Mesendoderm (in vitro differentiated cells): ENCODE results near the gene WDR18.

Experiments
- DNase-seq: peaks from one replicate; pipeline ENCODE4 v3.0.0; 2013
- H2AK5ac ChIP-seq: 2 replicates; pipeline ENCODE4 v1.6.1; 2013; ENCODE audit warnings: low read length, inconsistent platforms
- H2BK120ac ChIP-seq: 2 replicates; pipeline ENCODE4 v1.6.1; 2013; ENCODE audit warnings: low read depth, mild to moderate bottlenecking, low read length, moderate library complexity, mixed read lengths
- H2BK15ac ChIP-seq: replicated peaks from 2 replicates; pipeline ENCODE4 v1.6.1; 2013; ENCODE audit warnings: low read depth, mild to moderate bottlenecking, moderate library complexity
- H2BK5ac ChIP-seq: 2 replicates; pipeline ENCODE4 v1.6.1; 2013; ENCODE audit warnings: low read length, inconsistent platforms
- H3K18ac ChIP-seq: 2 replicates; pipeline ENCODE4 v1.6.1; 2013; ENCODE audit warnings: mild to moderate bottlenecking, low read length, mixed read lengths
- H3K23ac ChIP-seq: one replicate; pipeline ENCODE4 v1.6.1; 2013; ENCODE audit warnings: low read length
- H3K27ac ChIP-seq: 2 replicates; pipeline ENCODE4 v1.5.1; 2013; ENCODE audit warnings: low read depth, mild to moderate bottlenecking, inconsistent platforms, low read length, moderate library complexity
- H3K27me3 ChIP-seq: 2 replicates; pipeline ENCODE4 v1.6.1; 2013; ENCODE audit warnings: low read length, control low read depth, mild to moderate bottlenecking, inconsistent platforms; ENCODE audit not compliant: insufficient read depth, poor library complexity
- H3K36me3 ChIP-seq: 2 replicates; pipeline ENCODE4 v1.6.1; 2013; ENCODE audit warnings: low read length, inconsistent platforms; ENCODE audit not compliant: control insufficient read depth, insufficient read depth
- H3K4ac ChIP-seq: one replicate; pipeline ENCODE4 v1.6.1; 2013; ENCODE audit warnings: low read depth, mild to moderate bottlenecking, low read length, moderate library complexity
- H3K4me1 ChIP-seq: 2 replicates; pipeline ENCODE4 v1.6.1; 2013; ENCODE audit warnings: low read depth, low read length, inconsistent platforms; ENCODE audit not compliant: control insufficient read depth
- H3K4me2 ChIP-seq: 2 replicates; pipeline ENCODE4 v1.6.1; 2013; ENCODE audit warnings: low read length
- H3K4me3 ChIP-seq: 2 replicates; pipeline ENCODE4 v1.5.1; 2013; ENCODE audit warnings: mild to moderate bottlenecking, low read length
- H3K56ac ChIP-seq: one replicate; pipeline ENCODE4 v1.6.1; 2013; ENCODE audit warnings: low read length
- H3K79me1 ChIP-seq: 2 replicates; pipeline ENCODE4 v1.6.1; 2013; ENCODE audit warnings: low read length, inconsistent platforms
- H3K79me2 ChIP-seq: 2 replicates; pipeline ENCODE4 v1.6.1; 2013; ENCODE audit warnings: mild to moderate bottlenecking, low read length; ENCODE audit not compliant: control insufficient read depth, insufficient read depth
- H3K9ac ChIP-seq: 2 replicates; pipeline ENCODE4 v1.6.1; 2013; ENCODE audit warnings: low read length, inconsistent platforms
- H4K5ac ChIP-seq: one replicate; pipeline ENCODE4 v1.6.1; 2013; ENCODE audit warnings: low read length
- H4K8ac ChIP-seq: one replicate; pipeline ENCODE4 v1.6.1; 2013; ENCODE audit warnings: low read depth, mild to moderate bottlenecking, control low read depth, low read length, moderate library complexity
- WGBS: extraction: QIAGEN DNeasy Blood & Tissue Kit; methylation state at CpG from one replicate; pipeline ENCODE4 v1.1.7; 2013; ENCODE audit warnings: low lambda C conversion rate, missing lambda C conversion rate; ENCODE audit not compliant: insufficient coverage; ENCODE audit errors: extremely low coverage; 5-methylcytosine and 5-hydroxymethylcytosine counted together

Gene WDR18

DNA sequence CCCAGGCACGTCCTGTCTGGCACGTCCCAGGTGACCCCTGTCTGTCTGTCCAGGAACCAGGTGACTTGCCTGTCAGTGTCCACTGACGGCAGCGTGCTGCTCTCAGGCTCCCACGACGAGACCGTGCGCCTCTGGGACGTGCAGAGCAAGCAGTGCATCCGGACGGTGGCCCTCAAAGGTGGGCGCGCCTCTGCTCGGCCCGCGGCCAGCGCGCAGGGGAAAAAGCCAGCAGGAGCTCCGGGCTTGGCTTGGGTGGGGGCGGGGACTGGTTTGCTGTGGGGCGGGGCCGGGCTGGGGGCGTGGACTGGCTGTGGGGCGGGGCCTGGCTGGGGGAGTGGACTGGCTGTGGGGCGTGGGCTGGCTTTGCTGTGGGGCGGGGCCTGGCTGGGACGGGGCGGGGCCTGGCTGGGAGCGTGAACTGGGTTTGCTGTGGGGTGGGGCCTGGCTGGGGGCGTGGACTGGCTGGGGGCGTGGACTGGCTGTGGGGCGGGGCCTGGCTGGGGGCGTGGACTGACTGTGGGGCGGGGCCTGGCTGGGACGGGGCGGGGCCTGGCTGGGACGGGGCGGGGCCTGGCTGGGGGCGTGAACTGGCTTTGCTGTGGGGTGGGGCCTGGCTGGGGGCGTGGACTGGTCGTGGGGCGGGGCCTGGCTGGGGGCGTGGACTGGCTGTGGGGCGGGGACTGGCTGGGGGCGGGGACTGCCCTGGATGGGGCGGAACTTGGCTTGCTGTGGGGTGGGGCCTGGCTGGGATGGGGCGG lies 7.2 kb downstream of the WDR18 start:
- Histone ChIP-seq H3K23ac (no peak overlapping the region), H3K4me3 (no peak overlapping the region), H3K18ac (no peak overlapping the region), H4K5ac (no peak overlapping the region), H2BK5ac (no peak overlapping the region), H2BK120ac (no peak overlapping the region), H3K4me1 (no peaks in the 10 kb centered on the region), H4K8ac (no peak overlapping the region), H2BK15ac (no peak overlapping the region), H3K4ac (no peak overlapping the region), H3K36me3 (peaks cover 5% of the 10 kb centered on the region), H3K56ac (no peak overlapping the region), H2AK5ac (no peak overlapping the region), H3K4me2 (no peak overlapping the region), H3K27ac (no peak overlapping the region), H3K9ac (no peak overlapping the region), H3K27me3 (no peaks in the 10 kb centered on the region), H3K79me1 (peaks cover 1% of the 10 kb centered on the region), H3K79me2 (no peaks in the 10 kb centered on the region)
- WGBS: no CpG with 5 or more reads among the region's 47 CpGs
- DNase-seq: peak; percentile 70

DNA sequence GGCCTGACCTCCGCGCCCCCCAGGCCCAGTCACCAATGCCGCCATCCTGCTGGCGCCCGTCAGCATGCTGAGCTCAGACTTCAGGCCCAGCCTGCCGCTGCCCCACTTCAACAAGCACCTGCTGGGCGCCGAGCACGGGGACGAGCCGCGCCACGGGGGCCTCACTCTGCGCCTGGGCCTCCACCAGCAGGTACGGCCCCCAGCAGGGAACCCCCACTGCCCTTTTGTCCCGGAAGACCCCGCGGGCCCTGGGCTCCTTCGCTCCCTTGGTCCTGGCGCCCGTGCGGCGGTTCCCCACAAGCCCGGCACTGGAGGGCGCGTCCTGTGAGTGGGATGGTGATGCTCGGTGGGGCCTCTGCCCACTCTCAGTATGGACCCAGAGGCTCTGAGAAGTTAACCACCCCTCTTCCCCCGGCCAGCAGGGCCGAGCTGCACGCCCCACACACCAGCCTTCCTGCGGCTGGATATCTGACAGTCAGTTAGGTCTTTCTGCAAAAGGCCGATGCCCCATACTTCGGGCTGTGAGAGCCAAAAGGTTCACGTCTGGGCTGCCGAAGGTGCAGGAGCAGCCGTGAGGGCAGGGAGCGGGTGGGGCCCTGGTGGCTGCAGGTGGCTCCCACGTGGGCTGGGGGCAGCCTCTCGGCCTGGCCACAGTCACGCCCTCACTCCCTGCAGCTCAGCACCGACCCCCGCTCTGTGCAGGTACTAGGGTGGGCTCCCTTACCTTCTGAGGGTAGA lies 8.0 kb downstream of the WDR18 start:
- H2BK5ac ChIP-seq: no peak overlapping the region
- no peak overlapping the region for H3K4me3 ChIP-seq
- no peaks in the 10 kb centered on the region for H3K79me1 ChIP-seq
- no peaks in the 10 kb centered on the region for H3K4me1 ChIP-seq
- H3K56ac ChIP-seq: no peak overlapping the region
- H2AK5ac ChIP-seq: no peak overlapping the region
- H3K4me2 ChIP-seq: no peak overlapping the region
- H3K18ac ChIP-seq: no peak overlapping the region
- no peaks in the 10 kb centered on the region for H3K27me3 ChIP-seq
- DNase-seq: no peak
- H3K27ac ChIP-seq: no peak overlapping the region
- H2BK120ac ChIP-seq: no peak overlapping the region
- H4K5ac ChIP-seq: no peak overlapping the region
- H4K8ac ChIP-seq: no peak overlapping the region
- peaks cover 3% of the 10 kb centered on the region for H3K36me3 ChIP-seq
- no CpG with 5 or more reads among the region's 42 CpGs for WGBS
- H2BK15ac ChIP-seq: no peak overlapping the region
- H3K79me2 ChIP-seq: no peaks in the 10 kb centered on the region
- H3K23ac ChIP-seq: no peak overlapping the region
- H3K4ac ChIP-seq: no peak overlapping the region
- no peak overlapping the region for H3K9ac ChIP-seq

DNA sequence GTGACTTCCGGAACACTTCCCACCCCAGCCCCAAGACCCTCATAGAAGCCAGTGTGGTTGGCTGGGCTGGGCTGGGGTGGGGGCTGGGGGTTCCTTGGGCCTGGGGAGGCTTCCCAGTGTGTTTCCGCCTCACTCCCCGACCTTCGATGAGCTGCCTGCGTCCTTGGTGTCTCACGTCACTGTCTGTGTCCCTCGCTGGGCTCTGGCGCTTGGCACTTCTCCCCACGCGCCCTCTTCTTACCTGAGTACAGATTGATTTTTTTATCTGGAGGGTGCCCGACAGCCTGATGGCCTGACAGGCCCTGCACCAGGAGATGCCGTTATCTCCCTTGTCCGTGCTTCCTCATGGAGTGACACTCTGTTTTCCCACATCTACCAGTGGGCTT lies 8.5 kb downstream of the WDR18 start:
- H3K36me3 ChIP-seq: peaks cover 3% of the 10 kb centered on the region
- H3K27me3 ChIP-seq: no peaks in the 10 kb centered on the region
- no peak overlapping the region for H3K27ac ChIP-seq
- H4K8ac ChIP-seq: no peak overlapping the region
- H3K4ac ChIP-seq: no peak overlapping the region
- no peak overlapping the region for H3K23ac ChIP-seq
- DNase-seq: no peak
- H4K5ac ChIP-seq: no peak overlapping the region
- H3K79me1 ChIP-seq: no peaks in the 10 kb centered on the region
- no peak overlapping the region for H2BK5ac ChIP-seq
- no peak overlapping the region for H3K9ac ChIP-seq
- no peak overlapping the region for H3K4me2 ChIP-seq
- H2AK5ac ChIP-seq: no peak overlapping the region
- no peak overlapping the region for H3K18ac ChIP-seq
- no CpG with 5 or more reads among the region's 13 CpGs for WGBS
- H3K4me1 ChIP-seq: no peaks in the 10 kb centered on the region
- no peak overlapping the region for H3K56ac ChIP-seq
- H2BK120ac ChIP-seq: no peak overlapping the region
- H3K4me3 ChIP-seq: no peak overlapping the region
- H3K79me2 ChIP-seq: no peaks in the 10 kb centered on the region
- no peak overlapping the region for H2BK15ac ChIP-seq

GRCh38 chr19:993361-993830 lies 9.3 kb downstream of the WDR18 start:
- Histone ChIP-seq H2BK5ac (no peak overlapping the region), H3K79me2 (no peaks in the 10 kb centered on the region), H2AK5ac (no peak overlapping the region), H3K23ac (no peak overlapping the region), H3K4ac (no peak overlapping the region), H3K18ac (no peak overlapping the region), H3K27ac (no peak overlapping the region), H3K79me1 (no peaks in the 10 kb centered on the region), H3K9ac (no peak overlapping the region), H3K4me2 (no peak overlapping the region), H4K8ac (no peak overlapping the region), H3K27me3 (no peaks in the 10 kb centered on the region), H2BK15ac (no peak overlapping the region), H2BK120ac (no peak overlapping the region), H3K56ac (no peak overlapping the region), H3K4me1 (no peaks in the 10 kb centered on the region), H3K4me3 (no peak overlapping the region), H4K5ac (no peak overlapping the region), H3K36me3 (peaks cover 3% of the 10 kb centered on the region)
- WGBS: no CpG with 5 or more reads among the region's 17 CpGs
- no peak for DNase-seq

GRCh38 chr19:993831-994393 lies 9.8 kb downstream of the WDR18 start:
- Histone ChIP-seq H4K8ac (no peak overlapping the region), H3K4me1 (no peaks in the 10 kb centered on the region), H3K9ac (no peak overlapping the region), H3K4ac (no peak overlapping the region), H3K79me1 (no peaks in the 10 kb centered on the region), H2BK15ac (no peak overlapping the region), H3K27ac (no peak overlapping the region), H2AK5ac (no peak overlapping the region), H3K4me2 (no peak overlapping the region), H3K18ac (no peak overlapping the region), H3K23ac (no peak overlapping the region), H4K5ac (no peak overlapping the region), H3K27me3 (no peaks in the 10 kb centered on the region), H3K36me3 (peaks cover 3% of the 10 kb centered on the region), H3K79me2 (no peaks in the 10 kb centered on the region), H3K4me3 (no peak overlapping the region), H2BK5ac (no peak overlapping the region), H3K56ac (no peak overlapping the region), H2BK120ac (no peak overlapping the region)
- no CpG with 5 or more reads among the region's 43 CpGs for WGBS
- no peak for DNase-seq
